K562 (cell line): Measurements from ENCODE around the gene POR. TPM values are rescaled to one million over a fixed set of nuclear protein-coding genes. Genes with fewer than 3 reads are reported as not detected.

Experiments used
- ARID2 ChIP-seq: fragments of 450-650 bp; IDR thresholded peaks from 2 replicates; pipeline ENCODE4 v1.6.1; 2017; ENCODE audit warnings: antibody characterized with exemption, mild to moderate bottlenecking
- ATF7 ChIP-seq: fragments of 450-650 bp; IDR thresholded peaks from 2 replicates; pipeline ENCODE4 v1.7.1; 2014; ENCODE audit warnings: mild to moderate bottlenecking, moderate library complexity
- CBX3 ChIP-seq, 2 experiments: IDR thresholded peaks; 1 replicate in 1 of 2; 2 replicates in 1 of 2; pipeline ENCODE4 v1.6.1; 2012; ENCODE audit warnings: inconsistent platforms in 2 of 2, low read length in 2 of 2, borderline replicate concordance in 1 of 2, control low read depth in 1 of 2
- FOS ChIP-seq: IDR thresholded peaks from 3 replicates; pipeline ENCODE4 v1.6.1; 2011; ENCODE audit not compliant: insufficient read length; ENCODE audit errors: extremely low read depth
- FOSL1 ChIP-seq: fragments of 200-800 bp; sonication (Bioruptor generic); conservative IDR thresholded peaks from 2 replicates; pipeline ENCODE4 v1.6.1; 2016; ENCODE audit warnings: missing genetic modification characterization, missing compliant biosample characterization
- HDAC2 ChIP-seq: fragments of 450-650 bp; IDR thresholded peaks from 2 replicates; pipeline ENCODE4 v1.6.1; 2016; ENCODE audit warnings: mild to moderate bottlenecking
- MCM3 ChIP-seq: fragments of 450-650 bp; IDR thresholded peaks from 2 replicates; pipeline ENCODE4 v1.6.1; 2016
- NFIX ChIP-seq: fragments of 250-450 bp; sonication (Bioruptor Pico); IDR thresholded peaks from 2 replicates; pipeline ENCODE4 v1.4.0; 2020; ENCODE audit warnings: low read depth, mild to moderate bottlenecking, moderate library complexity
- NR3C1 ChIP-seq: sonication (generic); formaldehyde crosslinking; IDR thresholded peaks from 2 replicates; pipeline ENCODE4 v1.8.1; 2022; ENCODE audit warnings: missing genetic modification reagents
- POLR2AphosphoS5 ChIP-seq: IDR thresholded peaks from 2 replicates; pipeline ENCODE4 v1.6.1; 2011; ENCODE audit warnings: mild to moderate bottlenecking, low read depth, low read length, moderate library complexity; ENCODE audit not compliant: control insufficient read depth, insufficient read depth
- RBM22 ChIP-seq: fragments of 200-400 bp; formaldehyde crosslinking; IDR thresholded peaks from 2 replicates; pipeline ENCODE4 v1.6.1; 2018; ENCODE audit warnings: low read length, low read depth; ENCODE audit not compliant: poor library complexity, severe bottlenecking
- ZNF3 ChIP-seq: fragments of 250-450 bp; sonication (Bioruptor Pico); IDR thresholded peaks from 2 replicates; pipeline ENCODE4 v1.5.0; 2021; ENCODE audit warnings: mild to moderate bottlenecking, moderate library complexity
- ZNF583 ChIP-seq: fragments of 250-450 bp; sonication (Bioruptor Pico); IDR thresholded peaks from 2 replicates; pipeline ENCODE4 v1.4.0; 2020
- polyA plus RNA-seq, 8 experiments: library from polyadenylated mRNA; depleted of rRNA in 4 of 8; stranded (reverse) in 5 of 8; unstranded in 3 of 8; fragments of >200 nt; fragmentation: Nextera tagmentation in 2 of 8; fragmentation: Illumina TruSeq in 1 of 8; extraction: Ambion mirVana in 2 of 8; extraction: Trizol in 1 of 8; gene quantifications; 2 replicates each; pipeline versions ENCODE4 v1.2.1 to v1.2.3, GENCODE V29; 2011 to 2014; ENCODE audit warnings: inconsistent platforms in 1 of 8, missing spikeins in 1 of 8
- total RNA-seq, 7 experiments: library from RNA; depleted of rRNA in 6 of 7; stranded (reverse); fragments of >200 nt in 6 of 7; fragmentation: Illumina TruSeq in 2 of 7; extraction: Trizol in 2 of 7; gene quantifications; 2 replicates each; pipeline versions ENCODE4 v1.2.1 to v1.2.3, GENCODE V29; 2011 to 2021; ENCODE audit warnings: low replicate concordance in 1 of 7
- TF ChIP-seq, protein P1 (sequence below): fragments of 450-650 bp; IDR thresholded peaks from 2 replicates; pipeline ENCODE4 v1.6.1; 2016; ENCODE audit warnings: mild to moderate bottlenecking, moderate library complexity
- TF ChIP-seq, protein P2 (sequence below): fragments of 450-650 bp; formaldehyde crosslinking; conservative IDR thresholded peaks from 2 replicates; pipeline ENCODE4 v1.4.0; 2022; ENCODE audit warnings: mild to moderate bottlenecking, missing genetic modification characterization

POR gene
- total and polyA plus RNA-seq, 9 of the 15 experiments (the other 6 are each of a cell fraction or from before 2014, with no cell fraction given): 4.7 to 142 (median 40.8) TPM

DNA sequence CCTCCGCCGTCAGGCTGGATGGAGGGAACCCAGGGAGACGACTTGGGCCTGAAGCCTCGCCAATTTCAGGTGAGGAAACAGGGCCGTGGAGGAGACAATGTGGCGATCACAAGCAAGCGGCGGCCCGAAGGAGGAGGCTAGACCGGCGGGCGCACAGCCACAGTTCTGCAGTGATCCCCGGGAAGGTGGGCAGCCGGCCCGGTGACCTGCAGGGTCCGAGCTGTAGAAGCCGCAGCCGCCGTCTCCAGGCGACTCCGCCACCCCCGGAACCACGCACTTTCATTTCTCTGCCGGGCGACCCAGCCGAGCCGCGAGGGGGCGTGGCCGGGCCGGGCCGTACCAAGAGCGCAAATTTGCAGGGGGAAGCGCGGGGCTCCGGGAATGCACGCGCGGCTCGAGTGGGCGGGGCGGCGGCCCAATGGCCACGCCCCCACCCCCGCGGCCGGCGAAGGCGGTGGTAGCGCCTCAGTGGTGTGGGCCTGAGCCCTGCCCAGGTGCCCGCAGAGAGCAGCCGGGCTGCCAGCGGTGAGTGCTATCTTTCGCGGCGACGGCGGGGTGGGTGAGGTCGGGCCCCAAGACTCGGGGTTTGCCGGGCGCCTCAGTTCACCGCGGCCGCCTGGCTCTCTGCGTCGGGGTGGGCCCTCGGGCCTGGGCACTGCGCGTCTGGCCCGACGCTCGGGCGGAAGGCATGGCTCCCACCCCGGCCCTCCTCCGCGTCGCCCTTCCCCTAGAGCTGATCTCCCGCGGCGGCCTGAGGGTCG lies at the start of gene POR (continued):
- TF ChIP-seq, protein P1, sequence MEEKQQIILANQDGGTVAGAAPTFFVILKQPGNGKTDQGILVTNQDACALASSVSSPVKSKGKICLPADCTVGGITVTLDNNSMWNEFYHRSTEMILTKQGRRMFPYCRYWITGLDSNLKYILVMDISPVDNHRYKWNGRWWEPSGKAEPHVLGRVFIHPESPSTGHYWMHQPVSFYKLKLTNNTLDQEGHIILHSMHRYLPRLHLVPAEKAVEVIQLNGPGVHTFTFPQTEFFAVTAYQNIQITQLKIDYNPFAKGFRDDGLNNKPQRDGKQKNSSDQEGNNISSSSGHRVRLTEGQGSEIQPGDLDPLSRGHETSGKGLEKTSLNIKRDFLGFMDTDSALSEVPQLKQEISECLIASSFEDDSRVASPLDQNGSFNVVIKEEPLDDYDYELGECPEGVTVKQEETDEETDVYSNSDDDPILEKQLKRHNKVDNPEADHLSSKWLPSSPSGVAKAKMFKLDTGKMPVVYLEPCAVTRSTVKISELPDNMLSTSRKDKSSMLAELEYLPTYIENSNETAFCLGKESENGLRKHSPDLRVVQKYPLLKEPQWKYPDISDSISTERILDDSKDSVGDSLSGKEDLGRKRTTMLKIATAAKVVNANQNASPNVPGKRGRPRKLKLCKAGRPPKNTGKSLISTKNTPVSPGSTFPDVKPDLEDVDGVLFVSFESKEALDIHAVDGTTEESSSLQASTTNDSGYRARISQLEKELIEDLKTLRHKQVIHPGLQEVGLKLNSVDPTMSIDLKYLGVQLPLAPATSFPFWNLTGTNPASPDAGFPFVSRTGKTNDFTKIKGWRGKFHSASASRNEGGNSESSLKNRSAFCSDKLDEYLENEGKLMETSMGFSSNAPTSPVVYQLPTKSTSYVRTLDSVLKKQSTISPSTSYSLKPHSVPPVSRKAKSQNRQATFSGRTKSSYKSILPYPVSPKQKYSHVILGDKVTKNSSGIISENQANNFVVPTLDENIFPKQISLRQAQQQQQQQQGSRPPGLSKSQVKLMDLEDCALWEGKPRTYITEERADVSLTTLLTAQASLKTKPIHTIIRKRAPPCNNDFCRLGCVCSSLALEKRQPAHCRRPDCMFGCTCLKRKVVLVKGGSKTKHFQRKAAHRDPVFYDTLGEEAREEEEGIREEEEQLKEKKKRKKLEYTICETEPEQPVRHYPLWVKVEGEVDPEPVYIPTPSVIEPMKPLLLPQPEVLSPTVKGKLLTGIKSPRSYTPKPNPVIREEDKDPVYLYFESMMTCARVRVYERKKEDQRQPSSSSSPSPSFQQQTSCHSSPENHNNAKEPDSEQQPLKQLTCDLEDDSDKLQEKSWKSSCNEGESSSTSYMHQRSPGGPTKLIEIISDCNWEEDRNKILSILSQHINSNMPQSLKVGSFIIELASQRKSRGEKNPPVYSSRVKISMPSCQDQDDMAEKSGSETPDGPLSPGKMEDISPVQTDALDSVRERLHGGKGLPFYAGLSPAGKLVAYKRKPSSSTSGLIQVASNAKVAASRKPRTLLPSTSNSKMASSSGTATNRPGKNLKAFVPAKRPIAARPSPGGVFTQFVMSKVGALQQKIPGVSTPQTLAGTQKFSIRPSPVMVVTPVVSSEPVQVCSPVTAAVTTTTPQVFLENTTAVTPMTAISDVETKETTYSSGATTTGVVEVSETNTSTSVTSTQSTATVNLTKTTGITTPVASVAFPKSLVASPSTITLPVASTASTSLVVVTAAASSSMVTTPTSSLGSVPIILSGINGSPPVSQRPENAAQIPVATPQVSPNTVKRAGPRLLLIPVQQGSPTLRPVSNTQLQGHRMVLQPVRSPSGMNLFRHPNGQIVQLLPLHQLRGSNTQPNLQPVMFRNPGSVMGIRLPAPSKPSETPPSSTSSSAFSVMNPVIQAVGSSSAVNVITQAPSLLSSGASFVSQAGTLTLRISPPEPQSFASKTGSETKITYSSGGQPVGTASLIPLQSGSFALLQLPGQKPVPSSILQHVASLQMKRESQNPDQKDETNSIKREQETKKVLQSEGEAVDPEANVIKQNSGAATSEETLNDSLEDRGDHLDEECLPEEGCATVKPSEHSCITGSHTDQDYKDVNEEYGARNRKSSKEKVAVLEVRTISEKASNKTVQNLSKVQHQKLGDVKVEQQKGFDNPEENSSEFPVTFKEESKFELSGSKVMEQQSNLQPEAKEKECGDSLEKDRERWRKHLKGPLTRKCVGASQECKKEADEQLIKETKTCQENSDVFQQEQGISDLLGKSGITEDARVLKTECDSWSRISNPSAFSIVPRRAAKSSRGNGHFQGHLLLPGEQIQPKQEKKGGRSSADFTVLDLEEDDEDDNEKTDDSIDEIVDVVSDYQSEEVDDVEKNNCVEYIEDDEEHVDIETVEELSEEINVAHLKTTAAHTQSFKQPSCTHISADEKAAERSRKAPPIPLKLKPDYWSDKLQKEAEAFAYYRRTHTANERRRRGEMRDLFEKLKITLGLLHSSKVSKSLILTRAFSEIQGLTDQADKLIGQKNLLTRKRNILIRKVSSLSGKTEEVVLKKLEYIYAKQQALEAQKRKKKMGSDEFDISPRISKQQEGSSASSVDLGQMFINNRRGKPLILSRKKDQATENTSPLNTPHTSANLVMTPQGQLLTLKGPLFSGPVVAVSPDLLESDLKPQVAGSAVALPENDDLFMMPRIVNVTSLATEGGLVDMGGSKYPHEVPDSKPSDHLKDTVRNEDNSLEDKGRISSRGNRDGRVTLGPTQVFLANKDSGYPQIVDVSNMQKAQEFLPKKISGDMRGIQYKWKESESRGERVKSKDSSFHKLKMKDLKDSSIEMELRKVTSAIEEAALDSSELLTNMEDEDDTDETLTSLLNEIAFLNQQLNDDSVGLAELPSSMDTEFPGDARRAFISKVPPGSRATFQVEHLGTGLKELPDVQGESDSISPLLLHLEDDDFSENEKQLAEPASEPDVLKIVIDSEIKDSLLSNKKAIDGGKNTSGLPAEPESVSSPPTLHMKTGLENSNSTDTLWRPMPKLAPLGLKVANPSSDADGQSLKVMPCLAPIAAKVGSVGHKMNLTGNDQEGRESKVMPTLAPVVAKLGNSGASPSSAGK: peak; percentile 82; the same call in 1 of the 2 replicates
- TF ChIP-seq RBM22 (peak; percentile 91), CBX3 (IDR thresholded peaks at IDR 0.05; ENCODE audit: borderline replicate concordance in 1 of 2, low read length in 2 of 2) (0 out of 3 replicates have a peak, but pooled peaks of 1 of the 2 experiments have one; percentile 6), ZNF3 (no peak), NR3C1 (no peak; the same call in 1 of the 2 replicates), FOSL1 (tag) (peak; percentile 29; the same call in 1 of the 2 replicates), NFIX (CRISPR knock-in tag) (no peak), HDAC2 (no peak), ATF7 (peak; percentile 100), ZNF583 (peak; percentile 77), MCM3 (no peak), FOS (no peak), POLR2AphosphoS5 (peak; percentile 90), ARID2 (no peak)
- TF ChIP-seq, protein P2, sequence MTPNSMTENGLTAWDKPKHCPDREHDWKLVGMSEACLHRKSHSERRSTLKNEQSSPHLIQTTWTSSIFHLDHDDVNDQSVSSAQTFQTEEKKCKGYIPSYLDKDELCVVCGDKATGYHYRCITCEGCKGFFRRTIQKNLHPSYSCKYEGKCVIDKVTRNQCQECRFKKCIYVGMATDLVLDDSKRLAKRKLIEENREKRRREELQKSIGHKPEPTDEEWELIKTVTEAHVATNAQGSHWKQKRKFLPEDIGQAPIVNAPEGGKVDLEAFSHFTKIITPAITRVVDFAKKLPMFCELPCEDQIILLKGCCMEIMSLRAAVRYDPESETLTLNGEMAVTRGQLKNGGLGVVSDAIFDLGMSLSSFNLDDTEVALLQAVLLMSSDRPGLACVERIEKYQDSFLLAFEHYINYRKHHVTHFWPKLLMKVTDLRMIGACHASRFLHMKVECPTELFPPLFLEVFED: 0 out of 2 replicates have a peak, but pooled peaks have one; percentile 70
